GM21786 (cell line): ENCODE measurements around the gene RCN1.
"Not testable (repeated sequence)": the region's sequence is repeated elsewhere in the genome, so short reads cannot be mapped to it uniquely, and the experiment has no call there.

Source experiments
- ATAC-seq: cut with Tn5 transposase; IDR thresholded peaks from one replicate; pipeline ENCODE4 v1.9.1; 2021; ENCODE audit not compliant: unreplicated experiment

The RCN1 gene

GRCh38 chr11:32109592-32109991 lies 18.7 kb downstream of the RCN1 start:
- no peak for ATAC-seq

GRCh38 chr11:32110795-32111194 lies 19.9 kb downstream of the RCN1 start:
- no peak for ATAC-seq

- no peak for ATAC-seq
Observed at GRCh38 chr11:32113200-32113919, 22.5 kb downstream of the RCN1 start.

- no peak for ATAC-seq
Observed at GRCh38 chr11:32113920-32114203, 23.0 kb downstream of the RCN1 start.

GRCh38 chr11:32115446-32115845 lies 24.6 kb downstream of the RCN1 start:
- no peak for ATAC-seq

GRCh38 chr11:32116668-32117067 lies 25.8 kb downstream of the RCN1 start:
- ATAC-seq: no peak

GRCh38 chr11:32118025-32118974 lies 27.4 kb downstream of the RCN1 start:
- ATAC-seq: no peak

GRCh38 chr11:32119139-32119538 lies 28.3 kb downstream of the RCN1 start:
- not testable (repeated sequence) for ATAC-seq

GRCh38 chr11:32121012-32121411 lies 30.1 kb downstream of the RCN1 start:
- ATAC-seq: no peak

GRCh38 chr11:32122200-32122599 lies 31.3 kb downstream of the RCN1 start:
- ATAC-seq: no peak

- no peak for ATAC-seq
Observed at GRCh38 chr11:32131321-32131720, 40.4 kb downstream of the RCN1 start.

- no peak for ATAC-seq
Observed at GRCh38 chr11:32136657-32137056, 45.8 kb downstream of the RCN1 start.

GRCh38 chr11:32137263-32137662 lies 46.4 kb downstream of the RCN1 start:
- ATAC-seq: no peak

- ATAC-seq: no peak
Observed at GRCh38 chr11:32137869-32138268, 47.0 kb downstream of the RCN1 start.

- no peak for ATAC-seq
Observed at GRCh38 chr11:32138902-32139301, 48.0 kb downstream of the RCN1 start.

- no peak for ATAC-seq
Observed at GRCh38 chr11:32139896-32140520, 49.1 kb downstream of the RCN1 start.

- ATAC-seq: no peak
Observed at GRCh38 chr11:32141745-32142546, 51.1 kb downstream of the RCN1 start.

GRCh38 chr11:32143378-32143777 lies 52.5 kb downstream of the RCN1 start:
- no peak for ATAC-seq

GRCh38 chr11:32145282-32145681 lies 54.4 kb downstream of the RCN1 start:
- ATAC-seq: no peak

GRCh38 chr11:32148895-32149294 lies 58.0 kb downstream of the RCN1 start:
- no peak for ATAC-seq

- ATAC-seq: no peak
Observed at GRCh38 chr11:32149748-32150147, 58.9 kb downstream of the RCN1 start.
